Lower lobe of right lung (tissue), 2 donors: ENCODE results near the gene PEX11G. TPM values are rescaled to one million over a fixed set of nuclear protein-coding genes. Genes with fewer than 3 reads are reported as not detected.

Experiments used
- ATAC-seq, 2 donors: fragments of 200-7000 bp; cut with Tn5 transposase; one replicate each; pipeline ENCODE4 v1.9.1; 2020 to 2022; ENCODE audit warnings: mild to moderate bottlenecking in 2 of 2, moderate library complexity in 2 of 2
- DNase-seq: peaks from one replicate; pipeline ENCODE4 v3.0.0-alpha.2; 2020
- H3K27ac ChIP-seq: fragments of 200-600 bp; one replicate; pipeline ENCODE4 v1.8.0; 2022
- H3K27me3 ChIP-seq: fragments of 200-600 bp; one replicate; pipeline ENCODE4 v1.8.0; 2022; ENCODE audit warnings: low read depth
- H3K36me3 ChIP-seq: fragments of 200-600 bp; one replicate; pipeline ENCODE4 v1.8.0; 2022; ENCODE audit warnings: mild to moderate bottlenecking
- H3K4me1 ChIP-seq: fragments of 200-600 bp; one replicate; pipeline ENCODE4 v1.8.0; 2022
- H3K4me3 ChIP-seq: fragments of 200-600 bp; one replicate; pipeline ENCODE4 v1.8.0; 2022; ENCODE audit warnings: mild to moderate bottlenecking
- H3K9me3 ChIP-seq: fragments of 200-600 bp; one replicate; pipeline ENCODE4 v1.8.0; 2022
- intact Hi-C: fragments of 100-400 bp; cut with DNase I; formaldehyde crosslinking; loops from one replicate; pipeline ENCODE4 v1.11.0; 2022
- total RNA-seq: library from RNA; stranded (reverse); fragmentation: NEBNext Ultra II Directional; extraction: Animal tissue kit (Norgen Biotek cat#: 25700); gene quantifications from one replicate; pipeline ENCODE4 v1.2.1, GENCODE V29; 2021
- TF ChIP-seq, protein P1 (sequence below): fragments of 200-600 bp; IDR thresholded peaks from one replicate; pipeline ENCODE4 v1.8.0; 2022; ENCODE audit warnings: antibody characterized with exemption, mild to moderate bottlenecking
- donor health status: DM: no; HTN: yes; CAD: no; lungs with severe emphysema.

Gene PEX11G
- total RNA-seq, 1 donor from 2014 or later, result 3.8 TPM

DNA sequence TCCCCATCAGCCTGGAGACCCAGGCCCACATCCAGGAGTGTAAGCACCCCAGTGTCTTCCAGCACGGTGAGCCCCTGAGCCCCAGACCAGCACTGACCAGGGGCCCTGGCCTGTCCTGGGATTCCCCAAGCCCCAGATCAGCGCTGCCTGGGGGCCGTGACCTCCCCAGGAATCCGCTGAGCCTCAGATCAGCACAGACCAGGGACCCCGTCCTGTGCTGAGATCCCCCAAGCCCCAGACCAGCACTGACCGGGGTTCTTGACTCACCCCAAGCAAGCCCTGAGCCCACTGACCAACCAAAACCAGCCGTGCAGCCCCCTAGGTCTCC, 39.3 kb upstream of the PEX11G start:
- TF ChIP-seq, protein P1, sequence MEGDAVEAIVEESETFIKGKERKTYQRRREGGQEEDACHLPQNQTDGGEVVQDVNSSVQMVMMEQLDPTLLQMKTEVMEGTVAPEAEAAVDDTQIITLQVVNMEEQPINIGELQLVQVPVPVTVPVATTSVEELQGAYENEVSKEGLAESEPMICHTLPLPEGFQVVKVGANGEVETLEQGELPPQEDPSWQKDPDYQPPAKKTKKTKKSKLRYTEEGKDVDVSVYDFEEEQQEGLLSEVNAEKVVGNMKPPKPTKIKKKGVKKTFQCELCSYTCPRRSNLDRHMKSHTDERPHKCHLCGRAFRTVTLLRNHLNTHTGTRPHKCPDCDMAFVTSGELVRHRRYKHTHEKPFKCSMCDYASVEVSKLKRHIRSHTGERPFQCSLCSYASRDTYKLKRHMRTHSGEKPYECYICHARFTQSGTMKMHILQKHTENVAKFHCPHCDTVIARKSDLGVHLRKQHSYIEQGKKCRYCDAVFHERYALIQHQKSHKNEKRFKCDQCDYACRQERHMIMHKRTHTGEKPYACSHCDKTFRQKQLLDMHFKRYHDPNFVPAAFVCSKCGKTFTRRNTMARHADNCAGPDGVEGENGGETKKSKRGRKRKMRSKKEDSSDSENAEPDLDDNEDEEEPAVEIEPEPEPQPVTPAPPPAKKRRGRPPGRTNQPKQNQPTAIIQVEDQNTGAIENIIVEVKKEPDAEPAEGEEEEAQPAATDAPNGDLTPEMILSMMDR, result no peak
- Histone ChIP-seq H3K27me3 (no peaks in the 10 kb centered on the region), H3K27ac (no peak overlapping the region), H3K4me3 (no peak overlapping the region), H3K4me1 (peaks cover 7% of the 10 kb centered on the region), H3K9me3 (no peaks in the 10 kb centered on the region), H3K36me3 (peaks cover 67% of the 10 kb centered on the region)
- ATAC-seq, result no peak
- DNase-seq, result no peak
- intact Hi-C loops, result no loop called here

DNA sequence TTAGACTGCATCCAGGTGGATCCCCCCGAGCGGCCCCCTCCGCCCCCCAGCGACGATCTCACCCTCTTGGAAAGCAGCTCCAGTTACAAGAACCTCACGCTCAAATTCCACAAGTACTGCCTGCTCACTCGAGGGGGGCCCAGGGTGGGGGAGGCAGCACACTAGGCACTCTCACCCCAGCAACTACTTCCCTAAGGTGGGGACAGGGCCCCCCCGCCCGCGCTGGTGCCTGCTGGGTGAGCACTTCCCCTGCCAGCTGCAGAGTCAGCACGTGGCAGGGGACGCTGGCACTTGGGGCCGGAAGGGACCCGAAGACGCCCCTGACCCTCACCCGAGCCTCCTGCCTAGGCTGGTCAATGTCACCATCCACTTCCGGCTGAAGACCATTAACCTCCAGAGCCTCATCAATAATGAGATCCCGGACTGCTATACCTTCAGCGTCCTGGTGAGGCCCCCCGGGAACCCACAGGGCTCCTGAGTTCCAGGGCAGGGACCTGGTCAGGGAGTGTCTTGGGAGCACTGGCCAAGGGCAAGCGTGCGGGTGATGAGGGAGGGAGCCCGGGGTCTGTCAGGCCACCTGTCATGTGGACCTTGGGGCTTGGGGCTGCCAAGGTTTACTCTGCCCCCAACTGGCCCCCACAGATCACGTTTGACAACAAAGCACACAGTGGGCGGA, 38.8 kb upstream of the PEX11G start:
- Histone ChIP-seq H3K27me3 (no peaks in the 10 kb centered on the region), H3K9me3 (no peaks in the 10 kb centered on the region), H3K27ac (no peak overlapping the region), H3K4me3 (no peak overlapping the region), H3K36me3 (peaks cover 67% of the 10 kb centered on the region), H3K4me1 (peaks cover 12% of the 10 kb centered on the region)
- ATAC-seq (peak; percentile 5 to 31), DNase-seq (peak; percentile 72)
- TF ChIP-seq, protein P1, result no peak
- intact Hi-C loops, result no loop called here

DNA sequence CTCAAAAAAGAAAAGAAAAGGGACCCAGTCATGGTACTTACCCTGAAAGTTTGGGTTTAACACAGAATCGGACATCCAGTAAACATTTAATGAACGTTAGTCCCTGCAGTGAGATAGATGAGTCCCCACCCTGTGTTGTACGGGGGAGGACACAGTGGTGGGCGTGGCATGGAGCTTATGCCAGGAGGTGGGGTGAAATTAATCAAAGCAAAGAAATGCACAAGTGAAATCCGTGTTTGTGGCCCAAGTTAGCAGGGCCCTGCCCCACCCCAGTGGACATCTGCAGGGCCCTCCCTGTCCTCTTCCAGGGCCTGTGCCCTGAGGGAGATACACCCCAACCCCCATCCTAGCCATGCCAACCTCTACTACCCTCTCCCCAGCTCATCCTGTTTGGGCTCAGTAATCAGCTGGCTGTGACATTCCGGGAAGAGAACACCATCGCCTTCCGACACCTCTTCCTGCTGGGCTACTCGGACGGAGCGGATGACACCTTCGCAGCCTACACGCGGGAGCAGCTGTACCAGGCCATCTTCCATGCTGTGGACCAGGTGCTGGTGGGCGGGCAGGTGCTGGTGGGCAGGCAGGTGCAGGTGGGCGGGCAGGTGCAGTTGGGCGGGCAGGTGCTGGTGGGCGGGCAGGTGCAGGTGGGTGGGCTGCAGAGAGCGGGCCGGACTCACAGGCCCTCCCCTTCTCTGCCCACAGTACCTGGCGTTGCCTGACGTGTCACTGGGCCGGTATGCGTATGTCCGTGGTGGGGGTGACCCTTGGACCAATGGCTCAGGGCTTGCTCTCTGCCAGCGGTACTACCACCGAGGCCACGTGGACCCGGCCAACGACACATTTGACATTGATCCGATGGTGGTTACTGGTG, 37.5 kb upstream of the PEX11G start:
- Histone ChIP-seq H3K27ac (no peak overlapping the region), H3K4me1 (peaks cover 23% of the 10 kb centered on the region), H3K4me3 (no peak overlapping the region), H3K36me3 (peaks cover 60% of the 10 kb centered on the region), H3K9me3 (no peaks in the 10 kb centered on the region), H3K27me3 (no peaks in the 10 kb centered on the region)
- no peak for ATAC-seq
- TF ChIP-seq, protein P1, result no peak
- DNase-seq, result no peak
- intact Hi-C loops, result no loop called here

DNA sequence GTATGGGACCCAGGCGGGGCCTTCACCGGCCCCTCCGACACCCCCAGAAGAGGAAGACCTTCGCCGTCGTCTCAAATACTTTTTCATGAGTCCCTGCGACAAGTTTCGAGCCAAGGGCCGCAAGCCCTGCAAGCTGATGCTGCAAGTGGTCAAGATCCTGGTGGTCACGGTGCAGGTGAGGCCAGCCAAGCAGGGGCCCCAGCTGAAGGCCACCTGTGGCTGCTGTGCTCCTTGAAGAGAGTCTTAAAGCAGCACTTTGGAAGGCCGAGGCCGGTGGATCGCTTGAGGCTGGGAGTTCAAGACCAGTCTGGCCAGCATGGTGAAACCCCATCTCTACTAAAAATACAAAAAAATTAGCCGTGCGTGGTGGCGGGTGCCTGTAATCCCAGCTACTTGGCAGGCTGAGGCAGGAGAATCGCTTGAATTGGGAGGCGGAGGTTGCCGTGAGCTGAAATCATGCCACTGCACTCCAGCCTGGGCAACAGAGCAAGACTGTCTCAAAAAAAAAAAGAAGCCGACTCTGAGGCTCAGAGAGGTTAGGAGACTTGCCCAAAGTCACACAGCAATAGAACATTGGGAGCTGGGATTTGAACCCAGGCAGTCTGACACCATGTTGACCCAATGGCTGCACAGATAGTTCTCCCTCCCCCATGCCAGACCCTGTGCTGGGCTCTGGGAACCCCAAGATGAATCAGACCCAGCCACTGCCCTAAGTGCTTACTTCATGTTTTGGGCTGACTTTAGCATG, 36.3 kb upstream of the PEX11G start:
- TF ChIP-seq, protein P1, result no peak
- intact Hi-C loops, result no loop called here
- peaks cover 23% of the 10 kb centered on the region for H3K4me1 ChIP-seq
- H3K27ac ChIP-seq, result no peak overlapping the region
- peaks cover 52% of the 10 kb centered on the region for H3K36me3 ChIP-seq
- no peak for DNase-seq
- H3K27me3 ChIP-seq, result no peaks in the 10 kb centered on the region
- H3K9me3 ChIP-seq, result no peaks in the 10 kb centered on the region
- H3K4me3 ChIP-seq, result no peak overlapping the region
- no peak for ATAC-seq

DNA sequence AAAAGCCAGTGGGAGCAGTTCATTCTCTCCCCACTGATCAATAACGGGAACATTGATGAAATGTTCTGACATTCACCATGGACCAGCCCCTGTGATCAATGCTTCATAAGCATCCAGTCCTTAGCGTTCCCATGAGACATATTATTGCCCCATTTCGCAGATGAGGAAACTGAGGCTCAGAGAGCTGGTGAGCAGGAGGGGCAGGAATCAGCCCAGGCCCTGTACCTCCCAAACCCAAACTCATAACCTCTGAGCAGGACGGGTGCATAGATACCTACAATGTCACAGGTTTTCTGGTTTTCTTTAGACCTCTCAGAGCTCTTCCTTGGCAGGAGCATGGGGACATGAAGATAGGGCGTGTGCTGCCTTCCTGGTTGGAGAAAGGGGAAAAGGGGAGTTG, 35.7 kb upstream of the PEX11G start:
- no peaks in the 10 kb centered on the region for H3K27me3 ChIP-seq
- peaks cover 50% of the 10 kb centered on the region for H3K36me3 ChIP-seq
- ATAC-seq, result no peak
- H3K9me3 ChIP-seq, result no peaks in the 10 kb centered on the region
- H3K4me1 ChIP-seq, result peaks cover 23% of the 10 kb centered on the region
- TF ChIP-seq, protein P1, result no peak
- H3K27ac ChIP-seq, result no peak overlapping the region
- intact Hi-C loops, result no loop called here
- H3K4me3 ChIP-seq, result no peak overlapping the region
- no peak for DNase-seq
